HG02798 (cell line): ENCODE measurements around the gene TTLL9.

Experiments used
- ATAC-seq: cut with Tn5 transposase; IDR thresholded peaks from one replicate; pipeline ENCODE4 v1.9.1; 2021; ENCODE audit warnings: mild to moderate bottlenecking; ENCODE audit not compliant: unreplicated experiment, poor library complexity

Gene TTLL9

GRCh38 chr20:31968291-31969126 is 98.1 kb downstream of the TTLL9 start:
- ATAC-seq: peak; percentile 54

- ATAC-seq: no peak
Observed at GRCh38 chr20:31969991-31970390, 99.6 kb downstream of the TTLL9 start.

GRCh38 chr20:31972471-31973021 is 102.1 kb downstream of the TTLL9 start:
- no peak for ATAC-seq

- ATAC-seq: no peak
Observed at GRCh38 chr20:31974296-31974695, 103.9 kb downstream of the TTLL9 start.

- ATAC-seq: no peak
Observed at GRCh38 chr20:31974951-31975487, 104.6 kb downstream of the TTLL9 start.

GRCh38 chr20:31975874-31976273 is 105.4 kb downstream of the TTLL9 start:
- ATAC-seq: no peak

- no peak for ATAC-seq
Observed at GRCh38 chr20:31977080-31977479, 106.6 kb downstream of the TTLL9 start.

- ATAC-seq: no peak
Observed at GRCh38 chr20:31979713-31980426, 109.4 kb downstream of the TTLL9 start.

GRCh38 chr20:31981784-31982183 is 111.3 kb downstream of the TTLL9 start:
- ATAC-seq: no peak

- ATAC-seq: no peak
Observed at GRCh38 chr20:31984981-31985471, 114.6 kb downstream of the TTLL9 start.

GRCh38 chr20:31987744-31988143 is 117.3 kb downstream of the TTLL9 start:
- ATAC-seq: no peak

- ATAC-seq: no peak
Observed at GRCh38 chr20:31988430-31989015, 118.1 kb downstream of the TTLL9 start.

GRCh38 chr20:31989030-31989645 is 118.7 kb downstream of the TTLL9 start:
- no peak for ATAC-seq

GRCh38 chr20:31990641-31991338 is 120.4 kb downstream of the TTLL9 start:
- ATAC-seq: no peak

- ATAC-seq: no peak
Observed at GRCh38 chr20:31991339-31991705, 120.9 kb downstream of the TTLL9 start.

- ATAC-seq: no peak
Observed at GRCh38 chr20:31992086-31992485, 121.7 kb downstream of the TTLL9 start.
